ENCODE results near the gene NKD1.

- no peak for TF ChIP-seq EZH2 (IDR thresholded peaks at IDR 0.05; ENCODE audit: low read depth)
- TF ChIP-seq CTCF (conservative IDR thresholded peaks at IDR 0.05) = no peak
These were observed 96.0 kb downstream of the NKD1 start for GRCh38 chr16:50644245-50644644.
